Measurements from ENCODE around the gene PRPF38B. TPM values are rescaled to one million over a fixed set of nuclear protein-coding genes. Genes with fewer than 3 reads are reported as not detected.

The PRPF38B gene, protein sequence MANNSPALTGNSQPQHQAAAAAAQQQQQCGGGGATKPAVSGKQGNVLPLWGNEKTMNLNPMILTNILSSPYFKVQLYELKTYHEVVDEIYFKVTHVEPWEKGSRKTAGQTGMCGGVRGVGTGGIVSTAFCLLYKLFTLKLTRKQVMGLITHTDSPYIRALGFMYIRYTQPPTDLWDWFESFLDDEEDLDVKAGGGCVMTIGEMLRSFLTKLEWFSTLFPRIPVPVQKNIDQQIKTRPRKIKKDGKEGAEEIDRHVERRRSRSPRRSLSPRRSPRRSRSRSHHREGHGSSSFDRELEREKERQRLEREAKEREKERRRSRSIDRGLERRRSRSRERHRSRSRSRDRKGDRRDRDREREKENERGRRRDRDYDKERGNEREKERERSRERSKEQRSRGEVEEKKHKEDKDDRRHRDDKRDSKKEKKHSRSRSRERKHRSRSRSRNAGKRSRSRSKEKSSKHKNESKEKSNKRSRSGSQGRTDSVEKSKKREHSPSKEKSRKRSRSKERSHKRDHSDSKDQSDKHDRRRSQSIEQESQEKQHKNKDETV
- 10 to 100 TPM; 28.9 to 81.7 (median 35.5) TPM for total RNA-seq

DNA sequence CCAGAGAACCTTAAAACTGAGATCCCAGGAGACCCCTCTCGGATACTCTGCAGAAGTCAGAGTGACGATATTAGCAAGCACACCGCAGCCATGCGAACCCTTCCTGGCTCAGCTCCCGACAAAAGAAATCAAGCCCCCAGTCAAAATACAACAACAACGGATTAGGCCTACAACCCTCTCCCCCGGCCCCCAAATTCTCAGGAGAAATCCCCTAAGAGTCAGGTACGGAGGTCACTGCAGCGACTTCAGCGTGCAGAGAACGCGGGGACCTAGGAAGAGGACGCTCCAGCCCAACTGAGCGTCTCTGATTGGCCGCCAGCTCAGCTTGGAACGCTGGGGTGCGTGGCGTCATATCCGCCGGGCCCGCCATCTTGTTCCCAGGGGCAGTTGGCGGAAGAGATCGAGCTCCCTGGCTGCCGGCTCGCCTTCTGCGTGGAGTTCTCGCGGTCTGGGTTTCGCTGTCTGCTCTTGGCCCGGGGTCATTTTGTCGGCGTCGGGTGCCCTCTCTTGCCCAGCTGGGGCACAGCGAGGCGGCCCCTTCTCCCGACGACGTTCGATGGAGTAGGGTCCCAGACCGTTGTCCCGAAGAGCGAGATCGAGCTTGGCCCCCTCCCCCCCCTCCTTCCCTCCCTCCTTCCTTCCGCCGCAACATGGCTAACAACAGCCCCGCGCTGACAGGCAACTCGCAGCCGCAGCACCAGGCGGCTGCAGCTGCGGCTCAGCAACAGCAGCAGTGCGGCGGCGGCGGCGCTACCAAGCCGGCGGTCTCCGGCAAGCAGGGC, at the start of gene PRPF38B:
Gene PRPF38B, plus strand, starts transcription at position 369 of the 782 bp plus-strand sequence. Its CDS starts 282 bp downstream, at position 651.
- peak; percentile 97 for DNase-seq
- H3K4me1 ChIP-seq: peaks cover 21 to 36% (median 26%) of the 10 kb centered on the region in 4 donors
- peaks cover 8 to 16% (median 13%) of the 10 kb centered on the region in 4 donors for H3K36me3 ChIP-seq
- TF ChIP-seq POLR2A (IDR thresholded peaks at IDR 0.05): peak; percentile 38 to 97 (median 96)
- TF ChIP-seq POLR2AphosphoS5 (IDR thresholded peaks at IDR 0.05): peak; percentile 98 to 99
- TF ChIP-seq EP300 (IDR thresholded peaks at IDR 0.05): no peak
- TF ChIP-seq, protein P1, sequence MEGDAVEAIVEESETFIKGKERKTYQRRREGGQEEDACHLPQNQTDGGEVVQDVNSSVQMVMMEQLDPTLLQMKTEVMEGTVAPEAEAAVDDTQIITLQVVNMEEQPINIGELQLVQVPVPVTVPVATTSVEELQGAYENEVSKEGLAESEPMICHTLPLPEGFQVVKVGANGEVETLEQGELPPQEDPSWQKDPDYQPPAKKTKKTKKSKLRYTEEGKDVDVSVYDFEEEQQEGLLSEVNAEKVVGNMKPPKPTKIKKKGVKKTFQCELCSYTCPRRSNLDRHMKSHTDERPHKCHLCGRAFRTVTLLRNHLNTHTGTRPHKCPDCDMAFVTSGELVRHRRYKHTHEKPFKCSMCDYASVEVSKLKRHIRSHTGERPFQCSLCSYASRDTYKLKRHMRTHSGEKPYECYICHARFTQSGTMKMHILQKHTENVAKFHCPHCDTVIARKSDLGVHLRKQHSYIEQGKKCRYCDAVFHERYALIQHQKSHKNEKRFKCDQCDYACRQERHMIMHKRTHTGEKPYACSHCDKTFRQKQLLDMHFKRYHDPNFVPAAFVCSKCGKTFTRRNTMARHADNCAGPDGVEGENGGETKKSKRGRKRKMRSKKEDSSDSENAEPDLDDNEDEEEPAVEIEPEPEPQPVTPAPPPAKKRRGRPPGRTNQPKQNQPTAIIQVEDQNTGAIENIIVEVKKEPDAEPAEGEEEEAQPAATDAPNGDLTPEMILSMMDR (IDR thresholded peaks at IDR 0.05): peak in 1 of 6 experiments; percentile 1
- H3K27me3 ChIP-seq: no peaks in the 10 kb centered on the region
- ATAC-seq (ENCODE audit: low FRiP score in 2 of 2): peak; percentile 98 to 99
- 0% methylated on average over 9 to 48 of the region's 59 CpGs for WGBS, 2 donors
- H3K4me3 ChIP-seq: peak within 1 kb of the TSS; percentile 70 to 92 (median 80)
- H3K27ac ChIP-seq: peak within 1 kb of the TSS; percentile 97 to 98 (median 98)
- no peaks in the 10 kb centered on the region for H3K9me3 ChIP-seq

DNA sequence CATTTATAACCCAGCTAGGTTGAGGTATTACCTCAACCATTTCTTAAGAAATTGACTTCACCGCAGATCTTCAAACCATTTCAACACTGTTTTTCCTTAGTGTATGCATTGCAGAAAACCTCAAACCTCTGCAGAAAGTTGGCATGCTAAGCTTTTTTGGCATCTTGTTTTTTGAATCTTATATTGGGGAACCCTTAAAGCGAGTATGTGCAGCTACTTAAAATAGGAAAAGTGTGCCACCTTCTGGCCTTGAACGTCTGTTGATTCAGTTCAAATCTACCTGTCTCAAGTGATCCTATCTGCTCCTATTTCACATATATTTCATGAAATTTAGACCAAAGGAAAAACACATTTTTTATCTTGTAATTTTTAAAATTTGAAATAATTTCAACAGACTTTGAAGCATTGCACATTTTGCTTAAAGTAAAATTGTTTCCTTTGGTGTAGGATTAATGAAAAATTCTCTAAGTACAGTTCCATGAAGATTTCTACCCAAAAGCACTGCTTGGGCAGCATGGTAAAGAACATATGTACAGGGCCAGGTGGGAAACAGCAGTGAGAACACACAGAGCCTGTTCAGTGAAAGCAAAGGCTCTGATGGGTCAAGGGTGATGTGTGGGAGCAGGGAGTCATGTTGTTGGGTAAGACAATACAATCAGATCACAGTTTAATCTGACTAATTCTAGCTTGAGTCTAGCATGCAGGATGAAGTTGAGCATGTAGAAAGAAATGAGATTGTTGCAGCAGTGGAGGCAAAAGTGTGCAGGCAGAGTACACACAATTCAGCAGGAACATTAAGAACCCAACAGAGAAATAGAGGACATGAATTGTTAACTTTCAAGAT, 48.4 kb upstream of the PRPF38B start:
- peak; percentile 54 to 73 for ATAC-seq (ENCODE audit: low FRiP score in 2 of 2)
- Histone ChIP-seq H3K27ac (peak overlapping the region in 1 of 4 donors; percentile 54), H3K27me3 (no peaks in the 10 kb centered on the region), H3K4me1 (peaks cover 9 to 35% (median 22%) of the 10 kb centered on the region in 4 donors), H3K9me3 (no peaks in the 10 kb centered on the region), H3K4me3 (no peak overlapping the region), H3K36me3 (no peaks in the 10 kb centered on the region)
- TF ChIP-seq EP300 (IDR thresholded peaks at IDR 0.05): no peak
- TF ChIP-seq, protein P1 (IDR thresholded peaks at IDR 0.05): peak; percentile 27 to 79 (median 66)
- peak in 1 of 2 donors; percentile 54 for DNase-seq
- 14 to 23% methylated on average over 3 of the region's 3 CpGs for WGBS, 2 donors

DNA sequence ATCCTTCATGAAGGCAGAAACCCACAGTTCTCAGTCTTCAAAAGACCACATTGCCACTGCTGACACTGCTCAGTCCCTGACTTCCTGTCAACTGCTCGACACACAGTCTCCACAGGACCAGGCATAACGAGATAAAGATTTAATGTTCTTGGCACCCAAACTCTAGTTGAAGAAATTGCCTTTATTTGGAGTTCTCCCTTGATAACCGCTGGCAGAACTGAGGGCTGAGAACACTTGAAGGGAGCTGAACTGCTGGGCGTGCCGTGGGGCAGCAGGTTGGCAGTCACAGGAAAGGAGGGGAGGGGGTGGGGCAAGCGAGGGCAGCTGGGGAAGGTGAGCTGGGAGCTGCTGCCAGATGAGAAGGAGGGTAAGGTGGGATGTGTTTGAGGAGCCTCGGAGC, 47.1 kb upstream of the PRPF38B start:
- peak overlapping the region in 3 of 4 donors; percentile 89 to 92 (median 91) for H3K27ac ChIP-seq
- H3K9me3 ChIP-seq: no peaks in the 10 kb centered on the region
- H3K4me3 ChIP-seq: no peak overlapping the region
- ATAC-seq (ENCODE audit: low FRiP score in 2 of 2): no peak
- peak; percentile 5 to 48 for DNase-seq
- TF ChIP-seq POLR2AphosphoS5 (IDR thresholded peaks at IDR 0.05) (no peak), POLR2A (IDR thresholded peaks at IDR 0.05) (no peak), EP300 (IDR thresholded peaks at IDR 0.05) (no peak)
- TF ChIP-seq, protein P1 (IDR thresholded peaks at IDR 0.05): no peak
- no peaks in the 10 kb centered on the region for H3K27me3 ChIP-seq
- no peaks in the 10 kb centered on the region for H3K36me3 ChIP-seq
- H3K4me1 ChIP-seq: peaks cover 9 to 35% (median 22%) of the 10 kb centered on the region in 4 donors
- 49 to 51% methylated on average over 7 of the region's 7 CpGs for WGBS, 2 donors

DNA sequence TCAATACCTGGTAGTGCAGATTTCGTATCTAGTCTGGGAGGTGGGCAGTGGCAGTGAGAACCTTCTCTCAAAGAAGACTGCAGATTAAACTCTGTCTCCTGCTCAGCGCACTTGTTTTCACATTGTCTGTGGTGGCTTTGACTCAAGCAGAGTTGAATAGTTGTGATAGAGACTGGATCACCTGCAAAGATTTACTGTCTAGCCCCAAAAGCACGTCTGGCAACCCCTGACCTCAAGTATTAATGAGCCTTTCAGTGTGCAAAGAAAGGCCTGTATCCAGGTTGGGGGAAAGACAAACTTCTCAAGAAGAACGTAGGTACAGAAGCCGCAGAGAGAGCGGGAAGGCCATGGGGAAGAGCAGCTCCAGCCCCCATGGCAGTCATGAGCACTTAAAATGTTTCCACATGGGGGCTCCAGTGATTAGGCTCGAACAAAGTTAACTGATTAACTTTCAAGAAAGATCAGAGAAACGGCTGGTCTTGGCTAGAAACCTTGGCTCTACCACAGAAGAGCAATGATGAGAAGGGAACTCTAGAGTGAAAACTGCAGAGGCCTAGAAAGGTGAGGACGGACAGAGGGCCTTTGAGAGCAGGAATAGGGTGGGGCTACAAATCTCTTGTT, 46.4 kb upstream of the PRPF38B start:
- Histone ChIP-seq H3K27me3 (no peaks in the 10 kb centered on the region), H3K4me3 (no peak overlapping the region), H3K36me3 (no peaks in the 10 kb centered on the region), H3K27ac (peak overlapping the region; percentile 87 to 92 (median 90)), H3K9me3 (no peaks in the 10 kb centered on the region), H3K4me1 (peaks cover 9 to 35% (median 22%) of the 10 kb centered on the region in 4 donors)
- 75 to 76% methylated on average over 9 of the region's 9 CpGs for WGBS, 2 donors
- no peak for DNase-seq
- no peak for ATAC-seq (ENCODE audit: low FRiP score in 2 of 2)
- TF ChIP-seq, protein P1 (IDR thresholded peaks at IDR 0.05): no peak
- TF ChIP-seq POLR2A (IDR thresholded peaks at IDR 0.05) (no peak), EP300 (IDR thresholded peaks at IDR 0.05) (no peak), POLR2AphosphoS5 (IDR thresholded peaks at IDR 0.05) (no peak)
